Panc1 (cell line): Measurements from ENCODE around the gene PRKAA1.

Source experiments
- POLR2AphosphoS5 ChIP-seq: IDR thresholded peaks from 2 replicates; pipeline ENCODE4 v1.6.1; 2012; ENCODE audit warnings: mild to moderate bottlenecking, low read depth, low read length, moderate library complexity
- SIN3A ChIP-seq: IDR thresholded peaks from 2 replicates; pipeline ENCODE4 v1.6.1; 2012; ENCODE audit warnings: low read depth, mild to moderate bottlenecking, low read length, moderate library complexity, borderline replicate concordance; ENCODE audit not compliant: insufficient read depth
- TF ChIP-seq, protein P1 (sequence below): fragments of 450-650 bp; IDR thresholded peaks from 2 replicates; pipeline ENCODE4 v1.5.1; 2017; ENCODE audit warnings: mild to moderate bottlenecking
- TF ChIP-seq, protein P2 (sequence below), 2 experiments: IDR thresholded peaks; 2 replicates each; pipeline ENCODE4 v1.6.1; 2011 to 2012; ENCODE audit warnings: low read depth in 2 of 2, control low read depth in 1 of 2, low read length in 1 of 2, mild to moderate bottlenecking in 1 of 2, moderate library complexity in 1 of 2; ENCODE audit not compliant: insufficient read depth in 1 of 2

DNA sequence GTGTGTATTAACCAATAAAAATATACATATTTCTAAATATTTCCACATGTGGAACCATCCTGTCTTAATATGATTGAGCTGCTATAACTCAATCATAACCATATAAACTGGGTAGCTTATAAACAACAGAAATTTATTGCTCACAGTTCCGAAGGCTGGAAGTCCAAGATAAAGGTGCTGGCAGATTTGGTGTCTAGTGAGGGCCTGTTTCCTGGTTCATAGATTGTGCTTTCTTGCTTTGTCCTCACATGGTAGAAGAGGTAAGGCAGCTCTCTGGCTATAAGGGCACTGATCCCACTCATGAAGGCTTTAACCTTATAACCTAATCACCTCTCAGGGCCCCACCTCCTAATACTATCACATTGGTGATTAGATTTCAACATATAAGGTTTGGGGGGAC lies 14.0 kb upstream of the PRKAA1 start:
- TF ChIP-seq, protein P1, sequence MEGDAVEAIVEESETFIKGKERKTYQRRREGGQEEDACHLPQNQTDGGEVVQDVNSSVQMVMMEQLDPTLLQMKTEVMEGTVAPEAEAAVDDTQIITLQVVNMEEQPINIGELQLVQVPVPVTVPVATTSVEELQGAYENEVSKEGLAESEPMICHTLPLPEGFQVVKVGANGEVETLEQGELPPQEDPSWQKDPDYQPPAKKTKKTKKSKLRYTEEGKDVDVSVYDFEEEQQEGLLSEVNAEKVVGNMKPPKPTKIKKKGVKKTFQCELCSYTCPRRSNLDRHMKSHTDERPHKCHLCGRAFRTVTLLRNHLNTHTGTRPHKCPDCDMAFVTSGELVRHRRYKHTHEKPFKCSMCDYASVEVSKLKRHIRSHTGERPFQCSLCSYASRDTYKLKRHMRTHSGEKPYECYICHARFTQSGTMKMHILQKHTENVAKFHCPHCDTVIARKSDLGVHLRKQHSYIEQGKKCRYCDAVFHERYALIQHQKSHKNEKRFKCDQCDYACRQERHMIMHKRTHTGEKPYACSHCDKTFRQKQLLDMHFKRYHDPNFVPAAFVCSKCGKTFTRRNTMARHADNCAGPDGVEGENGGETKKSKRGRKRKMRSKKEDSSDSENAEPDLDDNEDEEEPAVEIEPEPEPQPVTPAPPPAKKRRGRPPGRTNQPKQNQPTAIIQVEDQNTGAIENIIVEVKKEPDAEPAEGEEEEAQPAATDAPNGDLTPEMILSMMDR: no peak
- no peak for TF ChIP-seq SIN3A
- TF ChIP-seq, protein P2, sequence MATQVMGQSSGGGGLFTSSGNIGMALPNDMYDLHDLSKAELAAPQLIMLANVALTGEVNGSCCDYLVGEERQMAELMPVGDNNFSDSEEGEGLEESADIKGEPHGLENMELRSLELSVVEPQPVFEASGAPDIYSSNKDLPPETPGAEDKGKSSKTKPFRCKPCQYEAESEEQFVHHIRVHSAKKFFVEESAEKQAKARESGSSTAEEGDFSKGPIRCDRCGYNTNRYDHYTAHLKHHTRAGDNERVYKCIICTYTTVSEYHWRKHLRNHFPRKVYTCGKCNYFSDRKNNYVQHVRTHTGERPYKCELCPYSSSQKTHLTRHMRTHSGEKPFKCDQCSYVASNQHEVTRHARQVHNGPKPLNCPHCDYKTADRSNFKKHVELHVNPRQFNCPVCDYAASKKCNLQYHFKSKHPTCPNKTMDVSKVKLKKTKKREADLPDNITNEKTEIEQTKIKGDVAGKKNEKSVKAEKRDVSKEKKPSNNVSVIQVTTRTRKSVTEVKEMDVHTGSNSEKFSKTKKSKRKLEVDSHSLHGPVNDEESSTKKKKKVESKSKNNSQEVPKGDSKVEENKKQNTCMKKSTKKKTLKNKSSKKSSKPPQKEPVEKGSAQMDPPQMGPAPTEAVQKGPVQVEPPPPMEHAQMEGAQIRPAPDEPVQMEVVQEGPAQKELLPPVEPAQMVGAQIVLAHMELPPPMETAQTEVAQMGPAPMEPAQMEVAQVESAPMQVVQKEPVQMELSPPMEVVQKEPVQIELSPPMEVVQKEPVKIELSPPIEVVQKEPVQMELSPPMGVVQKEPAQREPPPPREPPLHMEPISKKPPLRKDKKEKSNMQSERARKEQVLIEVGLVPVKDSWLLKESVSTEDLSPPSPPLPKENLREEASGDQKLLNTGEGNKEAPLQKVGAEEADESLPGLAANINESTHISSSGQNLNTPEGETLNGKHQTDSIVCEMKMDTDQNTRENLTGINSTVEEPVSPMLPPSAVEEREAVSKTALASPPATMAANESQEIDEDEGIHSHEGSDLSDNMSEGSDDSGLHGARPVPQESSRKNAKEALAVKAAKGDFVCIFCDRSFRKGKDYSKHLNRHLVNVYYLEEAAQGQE (IDR thresholded peaks at IDR 0.05; ENCODE audit: insufficient read depth in 1 of 2, low read depth in 2 of 2, low read length in 1 of 2): no peak
- TF ChIP-seq POLR2AphosphoS5: no peak
